A673 (cell line): Measurements from ENCODE around the gene HSD17B14. TPM values are rescaled to one million over a fixed set of nuclear protein-coding genes. Genes with fewer than 3 reads are reported as not detected.
A peak's percentile ranks its signal among the peaks of the same experiment; 100 is the strongest.
"Not testable (repeated sequence)": the region's sequence is repeated elsewhere in the genome, so short reads cannot be mapped to it uniquely, and the experiment has no call there.

Experiments used
- BruUV-seq: library from RNA; stranded (reverse); fragments of 400-500 nt; replicated peaks from 2 replicates; lab custom pipeline; 2021; lab: Mats Ljungman, UMichigan
- CTCF ChIA-PET: fragments of 300-600 bp; sonication (Branson Sonifier 250); formaldehyde crosslinking; loops from one replicate; lab custom pipeline; 2022; ENCODE audit warnings: antibody characterized with exemption; lab: Charles Lee
- POLR2A ChIA-PET: fragments of 300-600 bp; sonication (Branson Sonifier 250); formaldehyde crosslinking; loops from one replicate; lab custom pipeline; 2022; ENCODE audit warnings: antibody characterized with exemption; ENCODE audit not compliant: low non-redundant PET; lab: Charles Lee
- DNase-seq: peaks from one replicate; pipeline ENCODE4 v3.0.0-alpha.2; 2015; ENCODE audit warnings: low spot score
- H3K27ac ChIP-seq: fragments of 200-600 bp; sonication (generic); 2 replicates; pipeline ENCODE4 v1.5.1; 2016; ENCODE audit warnings: mixed run types, low read depth, mild to moderate bottlenecking, mixed read lengths, antibody characterized with exemption, low read length; ENCODE audit not compliant: poor library complexity, severe bottlenecking
- H3K27me3 ChIP-seq: fragments of 200-600 bp; sonication (generic); replicated peaks from 2 replicates; pipeline ENCODE4 v1.6.1; 2017; ENCODE audit warnings: mixed run types, low read depth, mild to moderate bottlenecking, mixed read lengths, antibody characterized with exemption, low read length; ENCODE audit not compliant: insufficient read depth, poor library complexity
- H3K36me3 ChIP-seq: fragments of 200-600 bp; sonication (generic); 2 replicates; pipeline ENCODE4 v1.6.1; 2016; ENCODE audit warnings: mixed run types, mild to moderate bottlenecking, mixed read lengths, antibody characterized with exemption, low read length; ENCODE audit not compliant: insufficient read depth, poor library complexity, severe bottlenecking
- H3K4me1 ChIP-seq: fragments of 200-600 bp; sonication (generic); 2 replicates; pipeline ENCODE4 v1.6.1; 2017; ENCODE audit warnings: mixed run types, mild to moderate bottlenecking, mixed read lengths, antibody characterized with exemption, low read length; ENCODE audit not compliant: insufficient read depth, poor library complexity, severe bottlenecking
- H3K4me3 ChIP-seq: fragments of 200-600 bp; sonication (generic); 2 replicates; pipeline ENCODE4 v1.5.1; 2016; ENCODE audit warnings: low read depth, mixed run types, mild to moderate bottlenecking, mixed read lengths, low read length; ENCODE audit not compliant: poor library complexity, severe bottlenecking
- H3K9me3 ChIP-seq: fragments of 200-600 bp; sonication (generic); 2 replicates; pipeline ENCODE4 v1.6.1; 2016; ENCODE audit warnings: mixed run types, low read depth, mild to moderate bottlenecking, mixed read lengths, antibody characterized with exemption, low read length; ENCODE audit not compliant: poor library complexity, severe bottlenecking
- CTCF ChIP-seq: fragments of 300-800, 200-600 bp; sonication (generic); conservative IDR thresholded peaks from 2 replicates; pipeline ENCODE4 v1.5.1; 2017; ENCODE audit warnings: low read depth, mild to moderate bottlenecking, antibody characterized with exemption, low read length, moderate library complexity, mixed read lengths
- EZH2 ChIP-seq: fragments of 200-600 bp; sonication (generic); IDR thresholded peaks from 2 replicates; pipeline ENCODE4 v1.6.1; 2017; ENCODE audit warnings: borderline replicate concordance, low read depth, mild to moderate bottlenecking, mixed read lengths, antibody characterized with exemption, low read length; ENCODE audit not compliant: poor library complexity, severe bottlenecking
- intact Hi-C: fragments of 100-400 bp; cut with micrococcal nuclease; formaldehyde crosslinking; loops from one replicate; pipeline ENCODE4 v1.10.0; 2022; ENCODE audit not compliant: unreplicated experiment
- total RNA-seq: library from RNA; stranded (reverse); gene quantifications from 2 replicates; pipeline ENCODE4 v1.2.3, GENCODE V29; 2021

HSD17B14 gene
- total RNA-seq, 1 experiment from 2014 or later, result 2.0 TPM

GRCh38 chr19:48872182-48872883 is 36.0 kb upstream of the HSD17B14 start, which contains the start of gene PPP1R15A:
PPP1R15A (plus strand) TSS chr19:48872421; CDS start chr19:48873234, 813 bp downstream.
- peak within 1 kb of the TSS; percentile 99 for H3K27ac ChIP-seq
- no peaks in the 10 kb centered on the region for H3K9me3 ChIP-seq
- POLR2A ChIA-PET, result interaction anchor here (0.6 to 0.7 kb wide), 2 partner anchors 14 to 553 kb away, joined by 3 to 8 read pairs; no protein-coding TSS in a partner anchor
- H3K27me3 ChIP-seq, result no peaks in the 10 kb centered on the region
- CTCF ChIA-PET, result no interaction called here
- TF ChIP-seq EZH2 (no peak), CTCF (no peak)
- peaks cover 46% of the 10 kb centered on the region for H3K4me1 ChIP-seq
- DNase-seq, result peak; percentile 98
- peak within 1 kb of the TSS; percentile 91 for H3K4me3 ChIP-seq
- intact Hi-C loops, result loop anchor here (10.0 kb wide), 1 partner anchor 92 kb away; the partner anchor contains the start of gene FTL
- peaks cover 32% of the 10 kb centered on the region for H3K36me3 ChIP-seq
- BruUV-seq, result TSS peak; percentile 65

GRCh38 chr19:48871471-48872181 is 35.3 kb upstream of the HSD17B14 start:
- POLR2A ChIA-PET, result interaction anchor here (0.6 to 0.7 kb wide), 2 partner anchors 15 to 554 kb away, joined by 3 to 8 read pairs; no protein-coding TSS in a partner anchor
- Histone ChIP-seq H3K4me3 (peak overlapping the region; percentile 91), H3K36me3 (peaks cover 30% of the 10 kb centered on the region)

GRCh38 chr19:48870048-48870447 is 33.8 kb upstream of the HSD17B14 start:
- Histone ChIP-seq H3K36me3 (peaks cover 17% of the 10 kb centered on the region), H3K4me3 (no peak overlapping the region), H3K27me3 (no peaks in the 10 kb centered on the region), H3K27ac (no peak overlapping the region), H3K9me3 (no peaks in the 10 kb centered on the region), H3K4me1 (peaks cover 38% of the 10 kb centered on the region)
- ChIA-PET CTCF (no interaction called here), POLR2A (no interaction called here)
- TF ChIP-seq EZH2, result no peak
- no TSS peak for BruUV-seq
- DNase-seq, result no peak
- intact Hi-C loops, result loop anchor here (10.0 kb wide), 1 partner anchor 95 kb away; the partner anchor contains the start of gene FTL

More at GRCh38 chr19:48871471-48872181, 35.3 kb upstream of the HSD17B14 start:
- Histone ChIP-seq H3K27ac (peak overlapping the region; percentile 99), H3K4me1 (peaks cover 51% of the 10 kb centered on the region)
- DNase-seq, H3K9me3 ChIP-seq, H3K27me3 ChIP-seq, CTCF ChIA-PET: not testable (repeated sequence)
- TSS peak; percentile 55 for BruUV-seq
- intact Hi-C loops, result loop anchor here (10.0 kb wide), 1 partner anchor 93 kb away; the partner anchor contains the start of gene FTL
